AG09319 (cell line): ENCODE measurements around the gene EPHB1.
A peak's percentile ranks its signal among the peaks of the same experiment; 100 is the strongest.

Experiments used
- DNase-seq: peaks from one replicate; pipeline ENCODE4 v3.0.0-alpha.2; 2010; ENCODE audit warnings: low read depth; ENCODE audit errors: extremely low read depth
- TF ChIP-seq, protein P1 (sequence below): IDR thresholded peaks from 2 replicates; pipeline ENCODE4 v1.5.1; 2011; ENCODE audit warnings: low read depth, mild to moderate bottlenecking, inconsistent platforms, low read length, moderate library complexity

EPHB1 gene

DNA sequence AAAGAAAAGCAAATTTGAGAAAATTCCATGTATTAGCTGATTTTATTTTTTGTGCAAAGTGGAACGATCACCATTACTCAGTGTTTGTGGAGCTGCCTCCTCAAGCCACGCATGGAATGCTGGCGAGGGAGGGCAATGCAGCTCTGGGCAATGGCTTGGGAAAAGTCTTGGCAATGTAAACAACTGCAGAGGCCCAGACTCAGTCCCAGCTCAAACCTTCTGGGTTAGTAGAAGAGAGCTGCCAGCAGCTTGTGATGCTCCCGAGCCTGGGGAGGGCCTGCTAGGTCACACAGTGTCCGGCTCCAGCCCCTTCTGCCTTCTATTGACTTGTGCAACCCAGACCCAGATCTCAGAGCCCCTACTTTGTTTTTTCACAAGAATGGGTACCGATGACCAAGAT, 4.3 kb downstream of the EPHB1 start:
- TF ChIP-seq, protein P1, sequence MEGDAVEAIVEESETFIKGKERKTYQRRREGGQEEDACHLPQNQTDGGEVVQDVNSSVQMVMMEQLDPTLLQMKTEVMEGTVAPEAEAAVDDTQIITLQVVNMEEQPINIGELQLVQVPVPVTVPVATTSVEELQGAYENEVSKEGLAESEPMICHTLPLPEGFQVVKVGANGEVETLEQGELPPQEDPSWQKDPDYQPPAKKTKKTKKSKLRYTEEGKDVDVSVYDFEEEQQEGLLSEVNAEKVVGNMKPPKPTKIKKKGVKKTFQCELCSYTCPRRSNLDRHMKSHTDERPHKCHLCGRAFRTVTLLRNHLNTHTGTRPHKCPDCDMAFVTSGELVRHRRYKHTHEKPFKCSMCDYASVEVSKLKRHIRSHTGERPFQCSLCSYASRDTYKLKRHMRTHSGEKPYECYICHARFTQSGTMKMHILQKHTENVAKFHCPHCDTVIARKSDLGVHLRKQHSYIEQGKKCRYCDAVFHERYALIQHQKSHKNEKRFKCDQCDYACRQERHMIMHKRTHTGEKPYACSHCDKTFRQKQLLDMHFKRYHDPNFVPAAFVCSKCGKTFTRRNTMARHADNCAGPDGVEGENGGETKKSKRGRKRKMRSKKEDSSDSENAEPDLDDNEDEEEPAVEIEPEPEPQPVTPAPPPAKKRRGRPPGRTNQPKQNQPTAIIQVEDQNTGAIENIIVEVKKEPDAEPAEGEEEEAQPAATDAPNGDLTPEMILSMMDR: no peak; the same call in 1 of the 2 replicates
- peak; percentile 52 for DNase-seq

DNA sequence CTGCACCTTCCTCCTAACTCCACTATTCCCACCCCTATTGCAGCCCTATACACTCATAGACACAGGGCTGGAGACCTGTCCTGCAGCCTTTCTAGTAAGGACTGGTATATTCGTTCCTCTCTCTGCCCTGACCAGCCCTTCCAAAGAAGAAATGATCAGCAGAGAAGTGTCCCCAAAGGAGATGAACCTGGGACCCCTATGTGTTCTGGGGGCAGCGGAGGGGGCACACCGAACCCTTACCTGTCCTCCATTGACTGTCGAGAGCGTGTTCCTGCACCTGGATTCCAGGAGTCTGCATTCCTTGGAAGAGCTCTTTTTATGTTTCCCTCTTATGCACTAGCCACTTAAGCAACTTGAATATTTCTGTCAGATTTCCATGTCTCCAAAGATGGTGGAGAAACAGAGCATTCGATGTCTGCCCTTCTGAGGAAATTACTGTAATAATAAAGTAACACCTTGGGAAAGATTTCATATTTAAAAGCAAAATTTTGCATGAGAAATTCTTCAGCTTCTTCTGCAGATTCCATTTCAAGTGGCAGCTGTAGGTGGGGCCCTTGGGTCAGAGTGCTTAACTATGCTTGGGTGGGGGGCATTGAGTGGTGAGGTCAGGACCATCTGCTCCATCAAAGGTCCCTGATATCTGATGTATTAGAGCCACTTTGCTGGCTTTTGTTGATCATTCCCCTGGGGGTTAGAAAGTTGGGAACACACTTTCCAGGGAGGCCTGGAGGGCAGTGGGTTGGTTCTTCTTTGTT, 6.3 kb downstream of the EPHB1 start:
- DNase-seq: no peak
- TF ChIP-seq, protein P1: no peak

GRCh38 chr3:134802428-134803050, 7.5 kb downstream of the EPHB1 start:
- DNase-seq: no peak
- TF ChIP-seq, protein P1: no peak

DNA sequence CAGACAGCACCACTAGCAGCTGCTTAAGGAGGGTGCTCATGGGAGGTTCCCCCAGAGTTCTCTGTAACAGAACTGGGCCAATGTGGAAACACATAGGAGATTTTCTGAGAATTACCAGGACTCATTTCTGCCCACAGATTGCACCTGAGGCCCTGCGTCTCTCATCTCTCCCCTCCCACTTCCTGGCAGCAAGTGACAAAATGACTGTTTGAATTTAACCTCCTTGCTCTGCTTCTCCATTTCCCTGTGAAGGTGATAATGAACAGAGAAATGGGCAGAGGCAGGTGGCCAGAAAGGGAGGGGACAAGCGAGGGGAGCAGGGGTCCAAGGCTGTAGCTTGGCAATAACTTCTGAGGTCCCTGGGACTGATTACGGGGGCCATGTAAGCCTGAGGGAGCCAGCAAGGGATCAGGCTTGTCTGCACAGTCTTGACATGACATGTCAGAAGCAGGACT, 8.0 kb downstream of the EPHB1 start:
- TF ChIP-seq, protein P1: no peak

DNA sequence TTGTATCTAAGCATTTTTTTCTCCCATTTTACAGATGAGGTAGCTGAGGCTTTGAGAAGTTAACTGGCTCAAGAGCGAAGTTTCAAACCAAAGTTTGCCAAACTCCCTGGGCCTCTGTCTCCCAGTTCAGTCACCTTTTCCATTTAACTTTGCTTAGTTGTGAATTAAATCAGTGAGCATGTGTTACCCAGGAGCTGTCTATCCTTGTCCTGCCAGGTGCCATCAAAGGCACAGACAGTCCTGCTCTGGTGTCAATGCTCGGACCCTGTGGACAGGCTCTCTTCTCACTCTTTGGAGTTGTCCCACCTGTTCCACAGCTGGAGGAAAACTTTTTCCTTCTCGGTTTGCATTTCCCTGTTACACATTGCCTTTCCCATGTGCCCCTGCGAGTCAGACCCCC, 8.6 kb downstream of the EPHB1 start:
- no peak for DNase-seq
- TF ChIP-seq, protein P1: no peak

More for the DNA sequence above, 8.0 kb downstream of the EPHB1 start:
- DNase-seq: no peak

- no peak for DNase-seq
- TF ChIP-seq, protein P1: no peak
Measured at GRCh38 chr3:134804508-134805480, 9.7 kb downstream of the EPHB1 start.

DNA sequence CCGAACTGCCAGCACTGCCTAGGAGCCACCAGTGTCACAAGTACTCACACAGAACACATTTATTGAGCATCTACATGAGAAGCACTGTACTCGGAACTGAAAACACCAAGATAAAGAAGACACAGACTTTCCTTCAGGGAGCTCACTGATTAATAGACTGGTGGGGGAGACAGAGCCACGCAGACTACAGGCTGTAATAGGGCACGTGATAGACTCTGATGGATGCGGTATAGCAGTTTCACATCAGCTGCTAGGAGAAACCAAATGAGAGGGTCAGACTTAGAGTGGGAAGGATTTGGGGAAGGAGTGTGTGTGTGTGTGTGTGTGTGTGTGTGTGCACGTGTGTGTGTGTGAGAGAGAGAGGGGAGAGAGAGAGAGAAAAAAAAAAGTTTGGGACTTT, 12.1 kb downstream of the EPHB1 start:
- TF ChIP-seq, protein P1: no peak
- no peak for DNase-seq
